GM20000 (cell line): ENCODE data around the gene MYL3.

ENCODE experiments used
- DNase-seq: peaks from one replicate; pipeline ENCODE4 v3.0.0; 2012; ENCODE audit warnings: low spot score
- CTCF ChIP-seq: IDR thresholded peaks from 2 replicates; pipeline ENCODE4 v1.5.1; 2012; ENCODE audit warnings: mild to moderate bottlenecking, control low read depth; ENCODE audit errors: extremely low read depth, missing control alignments

MYL3 gene

GRCh38 chr3:46893763-46894162 is 30.5 kb upstream of the MYL3 start:
- no peak for DNase-seq

GRCh38 chr3:46893146-46893748 is 30.0 kb upstream of the MYL3 start:
- no peak for DNase-seq
- no peak for TF ChIP-seq CTCF

More at GRCh38 chr3:46893763-46894162, 30.5 kb upstream of the MYL3 start:
- TF ChIP-seq CTCF = no peak

- DNase-seq = no peak
- no peak for TF ChIP-seq CTCF
Observed at GRCh38 chr3:46892285-46893145, 29.3 kb upstream of the MYL3 start.

GRCh38 chr3:46891132-46891531 is 27.9 kb upstream of the MYL3 start:
- no peak for TF ChIP-seq CTCF
- no peak for DNase-seq

GRCh38 chr3:46890132-46890531 is 26.9 kb upstream of the MYL3 start:
- TF ChIP-seq CTCF = no peak

GRCh38 chr3:46889381-46890110 is 26.3 kb upstream of the MYL3 start:
- no peak for DNase-seq

More at GRCh38 chr3:46890132-46890531, 26.9 kb upstream of the MYL3 start:
- no peak for DNase-seq

More at GRCh38 chr3:46889381-46890110, 26.3 kb upstream of the MYL3 start:
- no peak for TF ChIP-seq CTCF
